GM18502 (cell line): ENCODE results near the gene GLRX5.

Source experiments
- ATAC-seq: cut with Tn5 transposase; IDR thresholded peaks from one replicate; pipeline ENCODE4 v1.9.1; 2021; ENCODE audit warnings: mild to moderate bottlenecking; ENCODE audit not compliant: unreplicated experiment, poor library complexity

Gene GLRX5

DNA sequence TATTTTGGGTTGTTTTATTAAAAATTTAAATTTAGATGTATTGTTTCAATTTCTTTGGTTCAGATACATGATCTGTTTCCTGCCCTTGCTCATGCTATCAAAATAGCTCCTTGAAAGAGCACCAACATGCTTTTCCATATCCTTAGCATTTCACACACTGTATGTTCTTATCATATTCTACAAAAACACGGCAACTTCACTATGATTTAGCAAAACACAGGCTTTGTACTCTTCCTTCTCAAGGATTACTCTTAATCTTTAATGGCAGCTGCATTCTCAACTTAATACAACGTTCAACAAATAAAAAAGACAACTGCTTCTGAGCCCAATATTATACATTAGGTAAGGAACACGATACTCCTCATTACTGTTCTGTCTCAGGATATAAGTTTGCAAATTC lies 2.9 kb upstream of the GLRX5 start:
- ATAC-seq: no peak

- ATAC-seq: no peak
These were observed 1.4 kb upstream of the GLRX5 start for GRCh38 chr14:95533391-95533821.

- ATAC-seq: no peak
These were observed 1.0 kb upstream of the GLRX5 start for GRCh38 chr14:95533822-95534221.

DNA sequence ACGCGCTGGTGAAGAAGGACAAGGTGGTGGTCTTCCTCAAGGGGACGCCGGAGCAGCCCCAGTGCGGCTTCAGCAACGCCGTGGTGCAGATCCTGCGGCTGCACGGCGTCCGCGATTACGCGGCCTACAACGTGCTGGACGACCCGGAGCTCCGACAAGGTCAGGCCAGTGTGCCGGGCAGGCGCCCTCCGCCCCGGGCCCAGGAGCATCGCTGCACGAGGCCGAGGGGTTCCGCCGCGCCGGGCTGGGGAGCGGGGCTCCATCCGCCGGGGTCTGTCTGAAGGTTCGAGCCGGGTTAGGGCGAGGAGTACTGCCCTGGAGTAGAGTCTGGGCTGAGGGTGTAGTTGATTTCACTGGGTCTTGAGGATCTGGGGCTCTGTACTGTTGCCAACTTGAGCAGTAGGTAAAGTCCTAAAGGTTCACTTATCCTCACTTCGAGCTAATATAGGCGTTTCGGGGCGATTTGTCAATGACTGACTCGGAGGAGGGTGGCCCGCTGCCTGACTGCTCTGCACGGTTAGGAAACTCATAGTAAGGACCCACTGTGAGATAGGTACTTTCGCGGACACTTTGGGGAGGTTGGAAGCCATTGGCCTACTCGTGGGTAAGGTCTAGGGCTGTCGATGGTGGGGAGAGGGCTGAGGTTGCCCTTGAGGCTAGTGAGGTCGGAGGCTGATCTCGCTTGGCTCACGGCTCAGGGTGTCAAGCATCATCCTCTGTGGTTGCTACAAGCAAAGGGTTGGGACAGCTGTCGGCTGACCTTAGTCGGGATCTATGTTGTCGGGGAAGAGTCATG lies 574 bp downstream of the GLRX5 start:
- ATAC-seq: no peak

- no peak for ATAC-seq
These were observed 1.3 kb downstream of the GLRX5 start for GRCh38 chr14:95536036-95536593.

GRCh38 chr14:95536671-95537070 lies 1.8 kb downstream of the GLRX5 start:
- ATAC-seq: no peak

DNA sequence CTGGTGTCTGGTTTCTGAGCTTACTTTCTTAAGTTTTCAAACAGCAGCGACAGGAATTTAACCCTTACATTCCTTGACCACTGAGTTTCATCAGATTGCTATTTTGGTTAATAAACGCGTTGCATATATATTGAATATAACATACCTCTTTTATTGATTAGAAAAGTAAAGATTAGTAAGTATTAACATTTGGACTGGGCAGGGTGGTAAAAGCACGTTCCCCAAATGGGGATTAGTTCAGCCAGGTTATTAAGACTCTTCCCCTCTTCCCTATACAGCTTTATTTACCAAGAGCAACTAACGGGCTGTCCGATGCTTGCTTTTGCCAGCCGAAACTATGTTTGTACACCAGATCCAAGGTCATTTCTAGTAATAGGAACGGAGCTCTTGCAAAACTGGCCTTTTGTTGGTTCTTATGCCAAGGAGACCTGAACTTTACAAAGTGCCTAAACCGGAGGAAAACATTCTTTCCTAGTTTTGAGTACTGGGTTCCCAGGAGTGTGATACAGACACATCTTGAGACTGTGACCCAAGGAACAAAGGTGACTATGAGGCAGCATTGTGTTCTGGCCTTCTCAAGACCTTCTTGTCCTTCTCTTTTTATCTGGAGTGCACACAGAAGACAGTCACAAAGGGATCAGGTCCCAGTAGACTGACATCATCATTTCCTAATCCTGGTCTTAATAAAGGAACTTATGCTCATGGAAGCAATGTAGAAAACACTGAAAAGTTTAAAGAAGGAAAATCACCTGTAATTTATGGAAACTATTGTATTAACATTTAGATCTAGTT lies 2.6 kb downstream of the GLRX5 start:
- no peak for ATAC-seq

GRCh38 chr14:95538801-95539509 lies 4.1 kb downstream of the GLRX5 start:
- no peak for ATAC-seq

GRCh38 chr14:95540236-95540855 lies 5.5 kb downstream of the GLRX5 start:
- no peak for ATAC-seq

GRCh38 chr14:95541346-95541745 lies 6.5 kb downstream of the GLRX5 start:
- no peak for ATAC-seq

GRCh38 chr14:95541932-95542930 lies 7.4 kb downstream of the GLRX5 start:
- ATAC-seq: no peak

GRCh38 chr14:95543021-95543420 lies 8.2 kb downstream of the GLRX5 start:
- ATAC-seq: no peak

GRCh38 chr14:95544588-95544987 lies 9.7 kb downstream of the GLRX5 start:
- no peak for ATAC-seq

DNA sequence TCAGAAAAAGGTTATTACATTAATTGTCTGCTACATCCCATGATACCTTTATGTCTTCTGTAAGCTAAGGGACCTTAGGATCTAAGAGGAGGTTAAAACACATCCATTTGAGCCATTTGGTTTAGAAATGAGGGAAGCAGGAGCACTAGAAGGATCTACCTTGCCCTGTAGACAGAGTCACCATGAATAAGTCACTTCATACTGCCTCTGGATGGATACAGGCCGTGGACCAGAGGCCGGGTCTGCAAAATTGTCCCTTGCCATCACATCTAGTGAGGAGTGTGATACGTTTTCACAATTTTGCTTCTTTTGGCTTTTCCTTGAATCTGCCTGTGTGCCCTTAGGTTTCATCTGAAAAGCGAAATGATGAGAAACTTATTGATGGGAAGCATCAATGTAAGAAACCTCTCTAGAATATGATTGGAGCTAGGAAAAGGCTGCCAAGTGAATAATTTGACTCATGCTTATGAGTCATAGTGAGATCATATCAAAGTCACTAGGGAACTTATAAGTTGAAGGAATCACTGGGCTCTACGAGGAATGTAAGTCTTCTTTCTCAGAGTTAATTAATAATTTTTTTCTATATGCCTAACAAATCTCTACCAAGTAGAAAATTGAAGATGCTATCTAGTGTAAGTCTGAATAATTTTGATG lies 10.8 kb downstream of the GLRX5 start:
- no peak for ATAC-seq

- ATAC-seq: no peak
These were observed 12.4 kb downstream of the GLRX5 start for GRCh38 chr14:95547272-95547625.

- no peak for ATAC-seq
These were observed 12.9 kb downstream of the GLRX5 start for GRCh38 chr14:95547626-95548327.

DNA sequence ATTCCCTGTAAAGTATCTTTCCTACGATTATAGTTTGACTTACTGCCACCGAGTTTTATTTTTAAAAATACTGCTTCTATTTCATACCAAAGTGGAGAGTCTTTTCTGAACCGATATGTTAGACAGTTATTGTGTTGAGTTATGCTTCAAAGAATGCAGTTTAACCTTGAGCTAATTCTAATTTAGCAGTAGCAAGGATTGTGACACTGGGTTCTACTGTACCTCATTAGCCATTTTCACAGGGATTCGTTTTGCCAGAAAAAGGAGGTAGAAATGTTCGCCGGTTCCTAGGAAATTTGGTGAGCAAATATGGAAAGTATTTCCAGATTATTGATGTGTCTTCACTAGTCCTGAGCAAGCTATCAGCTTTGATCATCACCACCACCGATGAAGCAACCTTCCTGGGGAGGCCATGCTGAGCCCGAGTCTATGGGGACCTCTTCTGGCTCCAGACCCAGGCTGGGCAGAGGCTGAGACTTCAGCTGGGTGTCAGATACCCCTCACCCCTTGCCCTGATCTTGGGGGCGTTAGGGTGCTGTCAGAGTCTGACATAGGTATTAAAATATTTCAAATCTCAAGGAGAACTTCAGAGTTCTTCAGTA lies 13.6 kb downstream of the GLRX5 start:
- no peak for ATAC-seq
